NCI-H510A treated with DMSO at 0.1 percent for 48 hours (cell line): ENCODE results near the gene DLAT.
"Not testable (repeated sequence)": the region's sequence is repeated elsewhere in the genome, so short reads cannot be mapped to it uniquely, and the experiment has no call there.

ENCODE experiments used
- DNase-seq: peaks from one replicate; lab custom pipeline; 2025; lab: John Stamatoyannopoulos, UW

DLAT gene

GRCh38 chr11:112050721-112051120 is 25.5 kb downstream of the DLAT start:
- no peak for DNase-seq

DNA sequence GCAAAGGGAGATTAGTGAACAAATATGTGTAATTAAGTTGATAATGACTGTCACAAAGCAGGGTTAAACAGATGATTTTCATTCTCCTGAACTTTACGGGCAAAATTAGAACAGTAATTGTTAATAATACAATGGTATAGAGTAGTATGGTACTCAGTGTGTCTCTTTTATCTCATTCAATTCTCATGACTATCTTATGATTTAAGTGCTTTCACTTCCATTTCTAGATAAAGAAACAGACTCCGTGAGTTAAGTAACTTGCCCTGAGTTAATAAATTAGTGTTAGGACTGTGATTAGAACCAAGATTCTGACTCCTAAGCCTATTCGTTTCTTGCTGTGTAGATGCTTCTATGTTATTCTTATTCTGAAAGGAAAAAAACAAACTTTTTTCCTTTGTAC is 26.6 kb downstream of the DLAT start:
- no peak for DNase-seq

GRCh38 chr11:112057170-112057569 is 32.0 kb downstream of the DLAT start:
- no peak for DNase-seq

DNA sequence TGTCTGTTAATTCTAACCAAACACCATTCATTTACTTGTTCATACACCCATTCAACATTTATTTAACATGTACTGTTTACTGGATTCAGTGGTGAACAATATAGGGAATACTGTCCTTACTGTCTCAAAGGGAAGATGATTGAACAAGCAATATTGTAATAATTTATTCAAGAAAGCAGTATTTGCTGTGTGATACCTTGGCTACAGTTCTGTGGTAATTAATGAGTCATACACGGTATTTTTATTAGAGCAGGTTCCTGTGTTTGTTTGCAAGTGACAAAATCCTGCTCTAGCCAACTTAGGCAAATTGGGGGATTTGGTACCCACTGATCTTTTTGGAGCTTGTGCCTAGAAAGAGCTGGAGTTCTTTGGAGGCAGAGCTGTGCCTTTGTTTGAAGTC is 32.9 kb downstream of the DLAT start:
- DNase-seq, result no peak

DNA sequence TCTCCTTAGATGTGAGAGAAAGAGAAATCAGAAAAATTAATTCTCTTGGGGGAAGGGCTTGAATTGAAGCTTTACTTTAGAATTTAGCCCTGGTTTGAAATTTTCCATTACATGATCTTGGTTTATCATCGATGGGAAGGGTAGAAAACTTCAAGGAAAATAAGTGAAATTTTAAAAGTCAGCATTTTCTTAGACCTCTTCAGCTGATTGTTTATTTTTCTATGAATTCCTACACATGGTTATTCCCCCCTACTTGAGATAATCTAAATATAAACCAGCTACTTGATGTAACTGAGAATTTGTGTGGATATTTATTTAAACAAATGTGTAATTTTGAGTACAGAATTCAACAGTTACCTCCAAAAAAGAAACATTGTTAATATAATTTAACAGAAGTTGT is 37.7 kb downstream of the DLAT start:
- DNase-seq, result no peak

- peak; percentile 81 for DNase-seq
These were observed 49.0 kb downstream of the DLAT start, which contains the start of the genes NKAPD1 and PIH1D2 for GRCh38 chr11:112073941-112074811. Gene NKAPD1, plus strand, starts transcription at chr11:112074299. Its CDS starts 1,276 bp downstream, at chr11:112075575. Gene PIH1D2, minus strand, starts transcription at chr11:112074017. Its CDS starts 843 bp downstream, at chr11:112073174.

GRCh38 chr11:112082729-112083128 is 57.5 kb downstream of the DLAT start:
- no peak for DNase-seq

GRCh38 chr11:112085822-112086421 is 60.7 kb downstream of the DLAT start:
- no peak for DNase-seq

DNA sequence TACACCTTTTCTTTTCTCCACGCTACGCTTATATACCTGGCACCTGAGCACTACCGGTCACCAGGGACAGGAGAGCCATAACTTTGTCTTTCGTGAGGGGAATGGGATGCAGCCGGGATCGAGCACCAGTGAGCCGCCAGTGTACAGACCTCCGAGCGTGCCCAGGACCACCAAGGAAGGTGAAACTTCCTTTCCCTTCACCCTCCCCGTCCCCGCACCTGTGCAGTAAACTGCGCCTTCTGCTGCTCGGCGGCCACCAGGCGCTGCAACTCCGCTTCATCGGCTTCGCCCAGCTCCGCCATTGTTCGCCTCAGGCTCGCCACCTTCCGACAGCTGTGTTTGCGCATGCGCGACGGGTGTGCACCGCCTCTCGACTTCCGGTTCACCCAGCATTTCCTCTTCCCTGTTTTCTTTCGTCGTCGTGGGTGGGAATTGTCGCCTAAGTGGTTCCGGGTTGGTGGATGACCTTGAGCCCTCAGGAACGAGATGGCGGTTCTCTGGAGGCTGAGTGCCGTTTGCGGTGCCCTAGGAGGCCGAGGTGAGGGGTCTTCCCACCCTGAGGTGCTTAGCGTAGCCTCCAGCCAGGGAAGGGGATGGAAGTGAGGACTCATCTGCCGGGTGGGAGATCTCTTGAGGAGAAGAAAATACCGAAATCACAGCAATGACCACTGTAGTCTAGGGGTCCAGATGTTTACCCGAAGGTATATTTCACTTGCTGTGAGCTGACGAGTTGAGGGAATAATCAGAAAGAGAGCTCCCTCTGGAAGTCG is 61.4 kb downstream of the DLAT start, which contains the start of the genes SDHD and TIMM8B:
TSS of gene SDHD (plus strand) at position 452 of the 770 bp plus-strand sequence. CDS start at position 487, 35 bp downstream.
TSS of gene TIMM8B (minus strand) at position 335 of the 770 bp plus-strand sequence. CDS start at position 302, 33 bp downstream.
- peak; percentile 97 for DNase-seq

- DNase-seq, result no peak
These were observed 62.0 kb downstream of the DLAT start for GRCh38 chr11:112087212-112087611.

- not testable (repeated sequence) for DNase-seq
These were observed 70.1 kb downstream of the DLAT start for GRCh38 chr11:112095302-112095701.

GRCh38 chr11:112096194-112096593 is 71.0 kb downstream of the DLAT start:
- no peak for DNase-seq

DNA sequence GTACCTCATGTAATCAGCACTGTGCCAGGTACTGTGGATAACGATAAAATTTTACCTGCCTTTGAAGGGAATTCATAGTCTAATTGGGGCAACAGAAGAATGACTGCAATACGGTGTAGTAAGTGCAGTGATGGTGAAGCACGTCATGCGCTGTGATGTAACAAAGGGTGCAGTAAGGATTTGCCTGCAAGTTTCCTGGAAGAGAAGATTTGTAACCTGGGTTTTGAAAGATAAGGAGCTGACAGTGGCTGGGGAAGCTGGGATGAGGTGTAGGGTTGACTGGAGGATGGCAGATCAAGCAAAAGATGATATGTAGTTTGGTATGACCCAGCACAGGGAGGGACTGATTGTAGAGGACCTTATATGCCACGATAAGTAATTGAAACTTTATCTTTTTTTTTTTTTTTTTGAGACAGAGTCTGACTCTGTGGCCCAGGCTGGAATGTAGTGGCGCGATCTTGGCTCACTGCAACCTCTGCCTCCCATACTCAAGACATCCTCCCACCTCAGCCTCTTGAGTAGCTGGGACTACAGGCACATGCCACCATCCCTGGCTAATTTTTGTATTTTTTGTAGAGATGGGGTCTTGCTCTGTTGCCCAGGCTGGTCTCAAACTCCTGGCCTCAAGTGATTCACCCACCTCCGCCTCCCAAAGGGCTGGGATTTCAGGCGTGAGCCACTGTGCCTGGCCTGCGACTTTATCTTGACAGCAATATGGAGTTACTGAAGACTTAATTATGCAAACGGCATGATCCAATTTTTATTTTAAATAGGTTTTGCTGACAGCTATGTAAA is 72.7 kb downstream of the DLAT start:
- DNase-seq, result no peak

DNA sequence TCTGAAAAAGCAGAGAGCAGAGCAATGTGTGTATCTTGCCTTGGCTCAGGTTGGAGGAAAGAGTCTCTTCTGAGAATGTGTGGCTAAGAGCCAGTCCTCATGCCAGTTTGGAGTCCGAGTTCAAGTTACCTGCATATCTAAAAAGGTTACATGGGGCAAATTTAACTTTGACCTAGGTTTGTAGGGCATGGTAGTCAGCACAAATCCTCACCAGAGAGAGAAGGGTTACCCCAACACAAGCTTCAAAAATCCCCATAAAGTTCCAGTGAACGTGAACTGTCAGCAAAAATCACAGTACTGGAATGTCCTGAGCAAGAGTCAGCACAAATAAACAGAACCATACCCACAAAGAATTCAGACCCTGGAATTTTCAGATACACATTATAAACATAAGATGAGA is 75.3 kb downstream of the DLAT start:
- DNase-seq, result no peak

DNA sequence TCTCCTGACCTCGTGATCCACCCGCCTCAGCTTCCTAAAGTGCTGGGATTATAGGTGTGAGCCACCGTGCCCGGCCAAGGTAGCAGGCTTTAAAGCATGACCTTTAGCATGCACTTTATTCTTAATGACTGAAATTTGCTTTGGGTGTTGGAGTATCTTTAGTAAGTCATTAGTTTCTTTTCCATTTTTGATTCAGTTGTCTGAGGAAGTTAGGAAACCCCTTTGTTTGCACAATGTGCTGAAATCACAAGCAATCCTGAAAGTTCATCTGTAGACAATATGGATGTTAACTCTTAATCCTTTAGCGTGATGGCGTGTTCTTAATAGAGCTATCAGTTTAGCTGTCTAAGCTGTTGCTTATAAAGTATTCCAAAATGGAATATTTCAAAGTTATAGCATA is 78.2 kb downstream of the DLAT start:
- no peak for DNase-seq

- DNase-seq, result no peak
These were observed 80.9 kb downstream of the DLAT start for GRCh38 chr11:112106070-112106469.
